NOMO-1 treated with DMSO at 0.1 percent for 48 hours (cell line): ENCODE results near the gene UNK.
"Not testable (repeated sequence)": the region's sequence is repeated elsewhere in the genome, so short reads cannot be mapped to it uniquely, and the experiment has no call there.

ENCODE experiments used
- DNase-seq: peaks from one replicate; lab custom pipeline; 2025; ENCODE audit not compliant: unreplicated experiment; lab: John Stamatoyannopoulos, UW

UNK gene

DNA sequence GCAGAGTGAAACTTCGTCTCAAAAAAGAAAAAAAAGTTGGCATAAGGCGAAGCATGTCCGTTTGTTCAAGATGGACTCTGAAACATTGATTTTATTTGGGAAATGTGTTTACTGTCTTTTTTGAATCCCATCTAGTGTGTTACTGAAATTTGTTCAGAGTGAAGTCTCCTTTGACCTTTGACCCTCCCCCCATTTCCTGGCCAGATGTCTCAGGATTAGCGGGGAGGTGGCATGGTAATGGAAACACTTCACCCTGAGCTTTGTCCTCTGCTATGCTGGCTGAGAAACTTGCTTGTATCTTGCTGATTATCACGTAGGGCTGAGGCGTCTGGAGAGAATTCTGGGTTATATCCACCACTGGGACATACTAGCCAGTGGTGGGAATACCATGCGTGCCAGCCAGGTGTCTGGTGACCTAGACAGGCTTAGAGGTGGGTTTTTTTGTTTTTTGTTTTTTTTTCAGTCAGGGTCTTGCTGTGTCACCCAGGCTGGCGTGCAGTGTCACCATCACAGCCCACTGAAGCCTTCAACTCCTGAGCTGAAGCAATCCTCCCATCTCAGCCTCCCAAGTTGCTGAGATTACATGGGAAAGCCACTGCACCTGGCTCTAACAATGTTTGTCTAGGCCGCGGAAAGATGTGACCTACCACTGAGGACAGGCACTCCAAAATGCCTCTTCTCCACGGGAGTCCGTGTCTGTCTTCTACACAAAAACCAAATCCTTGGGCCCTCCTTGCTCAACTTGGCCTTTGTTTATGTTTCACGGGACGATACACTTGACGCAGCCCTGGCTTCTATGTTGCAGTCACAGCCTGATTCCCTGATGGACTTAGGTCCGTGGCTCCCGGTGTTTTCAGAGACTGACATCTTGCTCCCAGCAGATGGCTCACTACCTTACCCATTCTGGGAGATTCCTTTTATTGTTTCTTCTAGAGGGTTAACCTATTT lies 13.0 kb upstream of the UNK start:
- DNase-seq = no peak

DNA sequence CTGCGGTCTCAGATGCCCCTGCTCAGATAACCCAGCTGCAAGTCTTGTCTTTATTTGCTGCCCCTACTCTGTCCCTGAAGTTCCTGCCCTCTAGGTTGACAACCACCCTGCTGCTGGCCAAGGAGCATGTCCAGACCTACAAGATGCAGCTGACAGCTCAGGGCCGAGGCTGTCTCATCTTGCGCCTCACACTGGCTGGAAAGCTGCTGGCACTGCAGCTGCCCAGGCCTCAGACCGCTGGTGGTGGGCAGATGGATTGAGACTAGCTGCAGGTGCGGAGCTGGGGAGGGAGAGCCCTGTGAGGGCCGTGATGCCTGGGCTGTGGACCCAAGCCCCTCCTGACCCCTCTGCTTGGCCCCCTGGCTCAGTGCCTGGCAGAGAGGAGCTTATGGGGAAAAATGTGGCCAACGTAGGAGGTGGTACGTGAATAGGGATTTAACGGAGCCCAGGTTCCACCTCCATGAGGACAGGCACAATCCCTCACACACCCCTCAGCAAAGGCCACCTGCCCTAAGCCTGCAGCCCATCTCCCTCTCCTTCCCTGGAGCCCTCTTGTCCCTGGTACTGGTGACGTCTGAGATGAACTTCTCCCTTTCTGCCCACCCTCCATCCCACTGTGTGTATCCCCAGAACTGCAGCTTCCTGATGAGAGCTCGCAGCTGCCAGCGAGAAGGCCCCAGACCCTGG lies 11.3 kb upstream of the UNK start:
- no peak for DNase-seq

DNA sequence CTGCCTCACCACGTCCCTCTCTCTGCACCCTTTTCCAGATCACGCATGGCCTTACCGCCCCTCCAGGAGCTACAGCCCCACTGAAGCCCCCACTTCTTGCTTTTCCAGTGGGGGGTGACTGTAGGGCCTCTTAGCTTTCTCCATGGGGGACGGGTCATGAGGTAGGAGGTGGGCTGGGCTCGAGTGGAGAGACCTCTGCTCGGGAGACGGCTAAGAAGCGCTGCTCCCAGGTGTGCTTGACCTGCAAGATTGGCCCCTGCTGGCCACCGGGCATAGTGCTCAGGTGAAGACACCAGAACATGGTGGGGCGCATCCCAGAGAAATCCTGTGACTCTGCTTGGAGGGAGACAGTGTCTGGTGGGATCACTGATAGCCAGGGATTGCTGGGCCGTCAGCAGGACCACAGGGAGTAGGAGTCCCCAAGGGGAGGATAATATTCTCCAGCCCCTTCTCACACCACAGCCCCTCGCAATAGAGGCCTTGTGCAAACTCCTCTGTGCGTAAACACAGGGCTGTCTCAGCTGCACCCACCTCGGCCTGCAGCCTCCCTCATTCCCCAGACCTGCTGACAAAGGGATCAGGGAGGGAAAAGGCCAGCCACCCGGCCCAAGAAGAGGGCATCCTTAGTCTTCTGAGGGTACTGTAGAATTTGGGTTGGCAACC lies 10.7 kb upstream of the UNK start:
- no peak for DNase-seq

DNA sequence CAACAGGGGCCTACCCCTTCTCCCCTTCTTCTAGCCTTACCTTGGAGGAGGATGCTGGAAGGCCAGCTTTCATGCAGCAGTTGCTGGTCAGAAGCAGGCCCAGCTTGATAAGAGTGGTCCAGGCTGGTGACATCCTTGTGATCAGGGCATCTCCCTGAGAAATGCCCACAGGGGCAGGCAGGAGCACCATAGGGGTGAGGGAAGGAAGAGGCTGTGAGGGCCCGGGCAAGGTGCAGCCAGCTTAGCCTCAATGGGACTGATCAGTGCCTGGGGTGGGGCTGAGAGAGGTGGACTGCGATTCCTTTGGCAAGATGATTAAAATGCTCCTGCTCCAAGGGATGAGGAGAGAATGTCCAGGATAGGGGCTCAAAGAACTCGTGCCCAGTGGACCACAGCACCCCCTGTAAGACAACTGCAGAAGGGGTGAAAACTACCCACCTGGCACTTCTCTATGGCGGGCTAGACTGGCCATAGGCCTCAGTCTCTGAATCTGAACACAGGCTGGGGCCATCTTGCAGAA lies 10.1 kb upstream of the UNK start:
- no peak for DNase-seq

DNA sequence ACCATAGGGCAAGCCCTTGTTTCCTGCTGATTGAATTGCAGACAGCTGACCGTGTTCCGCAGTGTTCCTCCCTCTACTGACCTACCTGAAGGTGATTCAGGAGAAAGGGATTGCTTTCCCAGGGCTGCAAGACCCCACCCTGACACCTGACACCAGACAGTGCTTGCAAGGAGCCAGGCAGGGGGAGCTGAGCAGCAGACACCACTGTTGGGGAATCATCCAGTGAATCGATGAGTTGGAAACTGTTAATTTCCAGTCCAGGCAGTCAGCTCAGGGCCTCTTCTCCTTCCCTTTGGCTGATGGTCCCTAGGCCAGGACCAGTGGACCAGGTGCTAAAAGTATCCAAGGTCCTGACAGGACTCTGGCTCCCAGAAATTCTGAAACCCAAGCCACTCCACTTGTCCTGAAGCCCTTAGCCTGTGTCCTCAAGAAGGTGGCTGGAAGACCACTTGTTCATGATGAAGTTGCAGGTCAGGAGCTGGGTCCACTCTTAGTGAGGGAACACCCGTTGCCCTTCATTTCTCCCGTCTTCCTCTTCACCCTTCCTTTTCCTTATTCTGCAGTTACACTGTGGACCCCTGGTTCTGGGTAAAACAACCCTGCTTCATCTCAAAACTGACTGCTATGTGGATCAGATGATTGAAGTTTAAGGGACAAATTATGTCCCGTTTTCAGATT lies 9.5 kb upstream of the UNK start:
- DNase-seq = no peak

DNA sequence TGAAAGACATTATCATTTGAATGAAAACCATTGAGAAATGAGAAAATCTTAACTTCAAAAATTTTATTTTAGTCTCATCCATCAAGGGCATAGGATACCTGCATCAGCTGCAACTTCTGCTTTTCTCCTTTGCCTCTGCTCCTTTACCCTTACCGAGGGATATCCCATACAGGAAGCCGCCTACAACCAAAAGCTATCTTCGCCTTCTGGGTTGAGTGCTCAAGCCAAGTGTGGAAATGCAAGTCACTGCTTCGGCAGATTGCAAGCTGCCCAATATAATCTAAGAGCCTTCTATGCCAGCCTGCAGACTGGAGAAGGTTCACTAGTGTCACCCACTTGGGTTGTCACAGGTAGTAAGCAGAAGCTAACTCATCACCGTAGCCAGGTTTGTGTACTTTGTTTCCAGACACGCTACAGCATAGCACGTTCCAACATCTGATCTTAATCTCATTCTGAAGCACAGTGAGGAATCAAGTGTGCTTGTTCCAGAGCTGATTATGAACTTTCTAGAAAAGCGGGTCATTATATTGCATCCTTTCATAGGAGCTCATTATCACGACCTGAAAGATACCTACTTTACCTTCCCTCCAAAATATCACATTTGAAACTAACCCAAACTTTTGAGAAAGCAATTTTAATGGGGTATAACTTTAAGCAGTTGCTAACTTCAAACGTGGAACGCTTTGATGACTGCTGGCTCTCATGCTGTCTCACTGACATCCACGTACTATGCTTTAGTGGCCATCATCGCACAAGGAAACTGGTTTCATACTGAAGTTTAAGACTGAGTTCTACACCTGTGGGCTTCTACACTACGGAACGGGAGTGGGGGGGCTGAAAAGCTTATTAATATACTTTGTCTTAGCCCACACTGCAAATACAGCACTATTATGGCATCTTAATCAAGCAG lies 8.0 kb upstream of the UNK start:
- DNase-seq = peak; percentile 54

DNA sequence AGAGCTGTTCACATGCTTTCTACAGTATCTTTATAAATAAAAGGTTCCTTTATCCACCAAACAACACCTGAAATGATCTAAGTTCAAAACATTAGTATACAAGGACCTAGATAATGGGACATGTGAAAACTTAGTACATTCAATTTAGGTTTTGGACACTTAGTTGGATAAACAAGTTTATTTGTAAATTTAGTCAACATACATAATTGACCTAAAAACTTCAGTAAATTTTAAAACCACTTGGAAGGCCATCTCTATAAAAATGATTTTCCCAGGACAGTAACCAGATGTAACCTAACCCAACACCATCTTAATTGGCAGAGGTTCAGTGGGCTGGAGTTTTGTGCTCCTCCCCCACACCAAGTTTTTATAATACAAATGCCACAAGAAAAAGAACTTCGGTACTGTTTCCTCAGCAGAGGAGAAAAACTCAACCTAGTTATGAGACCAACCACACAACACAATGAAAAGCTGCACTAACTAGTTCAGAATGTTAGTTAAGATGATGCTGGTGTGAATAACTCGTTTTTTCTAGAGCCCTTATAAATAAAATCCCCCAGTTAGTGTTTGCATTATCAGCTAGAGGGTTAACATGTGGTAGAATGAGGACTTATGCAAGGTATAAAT lies 7.2 kb upstream of the UNK start:
- no peak for DNase-seq

- not testable (repeated sequence) for DNase-seq
Measured at GRCh38 chr17:75778066-75778860, 6.3 kb upstream of the UNK start.

DNA sequence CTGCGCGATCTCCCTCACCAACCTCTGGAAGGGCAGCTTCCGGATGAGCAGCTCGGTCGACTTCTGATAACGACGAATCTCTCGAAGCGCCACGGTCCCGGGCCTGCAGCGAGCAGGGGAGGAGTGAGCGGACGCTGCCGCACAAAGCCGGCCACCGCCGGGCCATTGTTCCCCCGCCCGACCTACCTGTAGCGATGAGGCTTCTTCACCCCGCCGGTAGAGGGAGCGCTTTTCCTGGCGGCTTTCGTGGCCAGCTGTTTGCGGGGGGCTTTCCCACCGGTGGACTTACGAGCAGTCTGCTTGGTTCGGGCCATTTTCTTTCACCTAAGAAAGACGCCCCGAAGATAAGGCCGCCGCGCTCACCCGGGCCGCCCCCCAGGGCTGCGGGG lies 5.8 kb upstream of the UNK start:
- DNase-seq = no peak

DNA sequence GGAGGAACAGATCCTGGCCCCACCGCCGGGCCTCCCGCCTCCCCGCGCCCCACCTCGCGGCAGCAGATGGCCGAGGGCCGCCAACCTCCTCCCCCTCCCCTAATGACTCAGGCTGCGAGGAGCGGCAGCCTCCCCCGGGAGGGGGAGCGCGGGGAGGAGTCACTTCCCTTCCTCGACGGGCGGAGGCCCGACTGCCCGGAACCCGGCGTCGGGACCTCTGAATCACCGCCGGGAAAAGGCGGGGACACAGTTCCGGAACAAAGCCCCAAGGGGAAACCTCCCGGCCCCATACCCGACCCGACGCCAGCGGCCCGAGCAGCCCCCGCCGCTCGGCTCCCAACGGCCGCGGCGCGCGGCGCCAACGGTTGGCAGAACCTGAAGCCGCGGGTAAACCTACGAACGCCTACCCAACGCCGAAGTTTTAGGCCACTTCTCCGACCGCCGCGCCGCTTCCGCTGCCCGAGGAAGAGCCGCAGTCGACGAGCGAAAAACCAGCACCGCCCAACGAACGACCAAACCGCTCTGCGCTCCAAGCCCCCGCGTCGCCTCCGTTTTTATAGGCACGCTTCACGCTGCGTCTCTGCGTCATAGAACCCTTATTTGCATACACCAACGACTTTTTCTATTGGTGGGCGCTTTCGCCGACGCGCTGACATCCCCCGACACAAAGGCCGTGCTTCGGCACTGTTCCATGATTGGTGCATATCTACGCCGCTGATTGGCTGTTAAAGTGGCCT lies 5.2 kb upstream of the UNK start:
- DNase-seq = peak; percentile 100

DNA sequence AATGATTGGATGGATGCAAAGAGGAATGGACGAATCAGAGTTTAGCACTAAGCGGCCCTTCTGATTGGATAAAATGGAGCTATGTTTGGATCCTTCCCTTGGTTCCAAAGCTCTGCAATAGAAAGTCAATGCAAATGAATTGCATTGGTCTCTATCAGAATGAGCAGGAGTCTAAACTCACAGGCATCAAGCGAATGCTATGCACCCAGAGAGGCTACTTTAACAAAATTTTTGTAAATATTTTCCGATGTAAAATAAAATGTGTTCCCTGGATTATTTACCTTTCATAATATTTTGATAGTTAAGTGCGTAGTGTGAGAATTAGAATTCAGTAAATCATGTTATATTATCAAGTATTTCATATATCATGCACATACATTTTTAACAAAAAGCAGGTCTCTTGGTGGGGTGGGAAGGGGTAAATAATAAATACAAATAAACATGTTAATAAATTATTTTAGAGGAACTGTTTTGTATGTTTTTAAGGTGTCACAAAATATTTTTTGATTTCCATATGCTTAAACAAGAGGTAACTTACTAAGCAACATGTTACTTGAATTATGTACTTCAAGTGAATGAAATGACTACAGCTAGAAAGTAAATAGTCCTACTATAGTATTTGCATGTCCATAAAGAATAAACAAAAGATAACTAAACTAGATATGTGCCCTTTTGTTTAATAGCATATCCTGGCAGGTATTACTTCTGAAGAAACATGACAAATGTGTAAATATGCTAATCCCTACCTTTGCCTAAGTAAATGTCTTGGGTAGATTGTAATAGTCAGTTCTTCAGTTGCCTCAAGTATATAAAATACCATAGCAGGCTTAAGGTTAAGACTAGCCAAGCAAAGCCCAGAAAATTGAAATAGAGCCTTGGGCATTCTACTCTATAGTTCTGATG lies 4.4 kb upstream of the UNK start:
- no peak for DNase-seq

GRCh38 chr17:75783069-75783783 lies 1.4 kb upstream of the UNK start:
- DNase-seq = peak; percentile 96

GRCh38 chr17:75783803-75784472 lies 668 bp upstream of the UNK start:
- no peak for DNase-seq

GRCh38 chr17:75785016-75785890 lies 647 bp downstream of the UNK start:
- peak; percentile 89 for DNase-seq

DNA sequence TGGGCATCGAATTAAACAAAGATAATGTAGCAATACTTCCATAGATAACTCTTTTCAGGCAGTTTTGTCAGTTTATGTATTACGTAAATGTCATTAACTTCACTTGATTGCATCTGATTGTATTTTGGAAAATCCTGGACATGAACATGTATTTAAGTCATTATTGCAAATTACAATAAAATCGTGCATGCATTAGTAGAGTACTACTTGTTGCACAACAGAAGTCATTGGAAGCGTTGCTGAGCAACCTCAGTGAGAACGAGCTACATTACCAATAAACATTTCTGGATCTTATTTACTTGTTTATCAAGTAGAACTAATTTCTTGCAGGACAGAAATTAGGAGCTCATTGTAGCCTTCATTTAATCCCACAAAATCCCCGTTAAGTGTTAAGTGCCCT lies 6.6 kb downstream of the UNK start:
- no peak for DNase-seq
